HUES48 (cell line): ENCODE data around the gene HERC2.
"Not testable (repeated sequence)": the region's sequence is repeated elsewhere in the genome, so short reads cannot be mapped to it uniquely, and the experiment has no call there.

Experiments
- H3K27ac ChIP-seq: one replicate; pipeline ENCODE4 v1.7.0; 2013; ENCODE audit warnings: low read depth, low read length, inconsistent platforms
- H3K27me3 ChIP-seq: 2 replicates; pipeline ENCODE4 v1.6.1; 2013; ENCODE audit warnings: mild to moderate bottlenecking, low read length; ENCODE audit not compliant: control insufficient read depth, insufficient read depth
- H3K36me3 ChIP-seq: 2 replicates; pipeline ENCODE4 v1.6.1; 2013; ENCODE audit warnings: low read length; ENCODE audit not compliant: control insufficient read depth, insufficient read depth
- H3K4me1 ChIP-seq: 2 replicates; pipeline ENCODE4 v1.6.1; 2013; ENCODE audit warnings: mild to moderate bottlenecking, low read length; ENCODE audit not compliant: control insufficient read depth, insufficient read depth
- H3K4me3 ChIP-seq: 2 replicates; pipeline ENCODE4 v1.5.1; 2013; ENCODE audit warnings: mild to moderate bottlenecking, low read depth, low read length
- H3K9ac ChIP-seq: 2 replicates; pipeline ENCODE4 v1.6.1; 2013; ENCODE audit warnings: mild to moderate bottlenecking, low read depth, low read length, moderate library complexity
- H3K9me3 ChIP-seq: 2 replicates; pipeline ENCODE4 v1.6.1; 2013; ENCODE audit warnings: low read length; ENCODE audit not compliant: control insufficient read depth, insufficient read depth

Gene HERC2

GRCh38 chr15:28147801-28148200 is 174.2 kb downstream of the HERC2 start:
- Histone ChIP-seq H3K27me3 (no peaks in the 10 kb centered on the region), H3K9ac (no peak overlapping the region), H3K36me3 (peaks cover 40% of the 10 kb centered on the region), H3K4me1 (no peaks in the 10 kb centered on the region), H3K4me3 (no peak overlapping the region), H3K9me3 (no peaks in the 10 kb centered on the region), H3K27ac (no peak overlapping the region)

GRCh38 chr15:28145419-28145818 is 176.6 kb downstream of the HERC2 start:
- H3K9me3 ChIP-seq, H3K9ac ChIP-seq, H3K27ac ChIP-seq, H3K4me1 ChIP-seq, H3K4me3 ChIP-seq, H3K27me3 ChIP-seq: not testable (repeated sequence)
- peaks cover 43% of the 10 kb centered on the region for H3K36me3 ChIP-seq

GRCh38 chr15:28140062-28140461 is 181.9 kb downstream of the HERC2 start:
- no peak overlapping the region for H3K4me3 ChIP-seq
- H3K9me3 ChIP-seq = no peaks in the 10 kb centered on the region
- no peaks in the 10 kb centered on the region for H3K4me1 ChIP-seq
- H3K27me3 ChIP-seq = no peaks in the 10 kb centered on the region
- H3K36me3 ChIP-seq = peaks cover 52% of the 10 kb centered on the region
- no peak overlapping the region for H3K27ac ChIP-seq
- no peak overlapping the region for H3K9ac ChIP-seq

GRCh38 chr15:28137408-28138039 is 184.5 kb downstream of the HERC2 start:
- peaks cover 52% of the 10 kb centered on the region for H3K36me3 ChIP-seq

GRCh38 chr15:28136236-28136904 is 185.6 kb downstream of the HERC2 start:
- H3K4me1 ChIP-seq = peaks cover 19% of the 10 kb centered on the region
- H3K9ac ChIP-seq, H3K27me3 ChIP-seq, H3K4me3 ChIP-seq, H3K9me3 ChIP-seq, H3K27ac ChIP-seq: not testable (repeated sequence)
- H3K36me3 ChIP-seq = peaks cover 56% of the 10 kb centered on the region

More at GRCh38 chr15:28137408-28138039, 184.5 kb downstream of the HERC2 start:
- H3K4me1 ChIP-seq = peaks cover 17% of the 10 kb centered on the region
- H3K4me3 ChIP-seq, H3K27me3 ChIP-seq, H3K9me3 ChIP-seq, H3K27ac ChIP-seq, H3K9ac ChIP-seq: not testable (repeated sequence)

GRCh38 chr15:28133281-28133680 is 188.7 kb downstream of the HERC2 start:
- peaks cover 56% of the 10 kb centered on the region for H3K36me3 ChIP-seq
- peaks cover 19% of the 10 kb centered on the region for H3K4me1 ChIP-seq
- no peaks in the 10 kb centered on the region for H3K9me3 ChIP-seq
- no peak overlapping the region for H3K9ac ChIP-seq
- H3K27me3 ChIP-seq = no peaks in the 10 kb centered on the region
- no peak overlapping the region for H3K4me3 ChIP-seq
- no peak overlapping the region for H3K27ac ChIP-seq

GRCh38 chr15:28132524-28133275 is 189.3 kb downstream of the HERC2 start:
- H3K9ac ChIP-seq = no peak overlapping the region
- no peak overlapping the region for H3K4me3 ChIP-seq
- no peak overlapping the region for H3K27ac ChIP-seq
- no peaks in the 10 kb centered on the region for H3K27me3 ChIP-seq
- peaks cover 19% of the 10 kb centered on the region for H3K4me1 ChIP-seq
- no peaks in the 10 kb centered on the region for H3K9me3 ChIP-seq
- peaks cover 56% of the 10 kb centered on the region for H3K36me3 ChIP-seq

GRCh38 chr15:28131946-28132345 is 190.0 kb downstream of the HERC2 start:
- peaks cover 19% of the 10 kb centered on the region for H3K4me1 ChIP-seq
- no peak overlapping the region for H3K27ac ChIP-seq
- H3K9me3 ChIP-seq = no peaks in the 10 kb centered on the region
- H3K27me3 ChIP-seq = no peaks in the 10 kb centered on the region
- peaks cover 61% of the 10 kb centered on the region for H3K36me3 ChIP-seq
- H3K9ac ChIP-seq = no peak overlapping the region
- H3K4me3 ChIP-seq = no peak overlapping the region

- Histone ChIP-seq H3K4me1 (peaks cover 19% of the 10 kb centered on the region), H3K27me3 (no peaks in the 10 kb centered on the region), H3K9ac (no peak overlapping the region), H3K36me3 (peaks cover 62% of the 10 kb centered on the region), H3K4me3 (no peak overlapping the region), H3K9me3 (no peaks in the 10 kb centered on the region), H3K27ac (no peak overlapping the region)
Measured at GRCh38 chr15:28131400-28131799, 190.6 kb downstream of the HERC2 start.

GRCh38 chr15:28130651-28131050 is 191.3 kb downstream of the HERC2 start:
- peaks cover 19% of the 10 kb centered on the region for H3K4me1 ChIP-seq
- H3K9ac ChIP-seq = no peak overlapping the region
- no peaks in the 10 kb centered on the region for H3K9me3 ChIP-seq
- H3K27me3 ChIP-seq = no peaks in the 10 kb centered on the region
- peaks cover 62% of the 10 kb centered on the region for H3K36me3 ChIP-seq
- H3K4me3 ChIP-seq = no peak overlapping the region
- no peak overlapping the region for H3K27ac ChIP-seq

GRCh38 chr15:28129231-28129848 is 192.6 kb downstream of the HERC2 start:
- Histone ChIP-seq H3K9me3 (no peaks in the 10 kb centered on the region), H3K36me3 (peaks cover 65% of the 10 kb centered on the region), H3K27ac (no peak overlapping the region), H3K4me1 (peaks cover 19% of the 10 kb centered on the region), H3K9ac (no peak overlapping the region), H3K4me3 (no peak overlapping the region), H3K27me3 (no peaks in the 10 kb centered on the region)
